GM12878 (cell line): ENCODE results near the gene MED19.
"Not testable (repeated sequence)": the region's sequence is repeated elsewhere in the genome, so short reads cannot be mapped to it uniquely, and the experiment has no call there.

ENCODE experiments used
- CTCF ChIP-seq, 3 experiments: IDR thresholded peaks in 2 of 3; conservative IDR thresholded peaks in 1 of 3; 2 replicates each; pipeline ENCODE4 v1.5.1; 2011; ENCODE audit warnings: low read depth in 3 of 3, low read length in 3 of 3, mild to moderate bottlenecking in 3 of 3, control low read depth in 2 of 3, moderate library complexity in 2 of 3, inconsistent platforms in 1 of 3, mixed read lengths in 1 of 3; ENCODE audit not compliant: control insufficient read depth in 2 of 3, insufficient read depth in 1 of 3; ENCODE audit errors: extremely low read depth in 1 of 3
- EZH2 ChIP-seq: IDR thresholded peaks from 2 replicates; pipeline ENCODE4 v1.6.1; 2012; ENCODE audit warnings: low read depth, mild to moderate bottlenecking, control low read depth, inconsistent platforms, low read length, borderline replicate concordance; ENCODE audit not compliant: control insufficient read depth
- HDGF ChIP-seq: fragments of 450-650 bp; IDR thresholded peaks from 2 replicates; pipeline ENCODE4 v1.6.1; 2016; ENCODE audit warnings: antibody characterized with exemption
- NR2C2 ChIP-seq: IDR thresholded peaks from 2 replicates; pipeline ENCODE4 v1.6.1; 2011; ENCODE audit warnings: borderline replicate concordance, low read depth; ENCODE audit not compliant: control insufficient read depth, insufficient read length
- NRF1 ChIP-seq: conservative IDR thresholded peaks from 2 replicates; pipeline ENCODE4 v1.6.1; 2011; ENCODE audit warnings: mild to moderate bottlenecking, low read depth, low read length, improper control_type of control experiment
- POLR2A ChIP-seq: IDR thresholded peaks from 2 replicates; pipeline ENCODE4 v1.6.1; 2011; ENCODE audit warnings: low read depth, mild to moderate bottlenecking, low read length
- TF ChIP-seq, protein P1 (sequence below): IDR thresholded peaks from 2 replicates; pipeline ENCODE4 v1.6.1; 2011; ENCODE audit warnings: low read depth, low read length, improper control_type of control experiment, borderline replicate concordance
- TF ChIP-seq, protein P2 (sequence below): fragments of 450-650 bp; formaldehyde crosslinking; IDR thresholded peaks from 2 replicates; pipeline ENCODE4 v1.5.0; 2022; ENCODE audit warnings: mild to moderate bottlenecking, missing genetic modification characterization
- TF ChIP-seq, protein P3 (sequence below): fragments of 150-350 bp; IDR thresholded peaks from 2 replicates; pipeline ENCODE4 v1.6.1; 2016; ENCODE audit warnings: low read depth, low read length

GRCh38 chr11:57716726-57717125 is 4.7 kb upstream of the MED19 start:
- TF ChIP-seq POLR2A; CTCF (IDR thresholded peaks at IDR 0.05 in 2 of 3, conservative IDR thresholded peaks at IDR 0.05 in 1 of 3; ENCODE audit: control insufficient read depth in 2 of 3, extremely low read depth in 1 of 3, insufficient read depth in 1 of 3, low read depth in 3 of 3, low read length in 3 of 3); NRF1; HDGF; NR2C2; EZH2: not testable (repeated sequence)
- TF ChIP-seq, protein P1, sequence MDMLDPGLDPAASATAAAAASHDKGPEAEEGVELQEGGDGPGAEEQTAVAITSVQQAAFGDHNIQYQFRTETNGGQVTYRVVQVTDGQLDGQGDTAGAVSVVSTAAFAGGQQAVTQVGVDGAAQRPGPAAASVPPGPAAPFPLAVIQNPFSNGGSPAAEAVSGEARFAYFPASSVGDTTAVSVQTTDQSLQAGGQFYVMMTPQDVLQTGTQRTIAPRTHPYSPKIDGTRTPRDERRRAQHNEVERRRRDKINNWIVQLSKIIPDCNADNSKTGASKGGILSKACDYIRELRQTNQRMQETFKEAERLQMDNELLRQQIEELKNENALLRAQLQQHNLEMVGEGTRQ = not testable (repeated sequence)
- TF ChIP-seq, protein P2, sequence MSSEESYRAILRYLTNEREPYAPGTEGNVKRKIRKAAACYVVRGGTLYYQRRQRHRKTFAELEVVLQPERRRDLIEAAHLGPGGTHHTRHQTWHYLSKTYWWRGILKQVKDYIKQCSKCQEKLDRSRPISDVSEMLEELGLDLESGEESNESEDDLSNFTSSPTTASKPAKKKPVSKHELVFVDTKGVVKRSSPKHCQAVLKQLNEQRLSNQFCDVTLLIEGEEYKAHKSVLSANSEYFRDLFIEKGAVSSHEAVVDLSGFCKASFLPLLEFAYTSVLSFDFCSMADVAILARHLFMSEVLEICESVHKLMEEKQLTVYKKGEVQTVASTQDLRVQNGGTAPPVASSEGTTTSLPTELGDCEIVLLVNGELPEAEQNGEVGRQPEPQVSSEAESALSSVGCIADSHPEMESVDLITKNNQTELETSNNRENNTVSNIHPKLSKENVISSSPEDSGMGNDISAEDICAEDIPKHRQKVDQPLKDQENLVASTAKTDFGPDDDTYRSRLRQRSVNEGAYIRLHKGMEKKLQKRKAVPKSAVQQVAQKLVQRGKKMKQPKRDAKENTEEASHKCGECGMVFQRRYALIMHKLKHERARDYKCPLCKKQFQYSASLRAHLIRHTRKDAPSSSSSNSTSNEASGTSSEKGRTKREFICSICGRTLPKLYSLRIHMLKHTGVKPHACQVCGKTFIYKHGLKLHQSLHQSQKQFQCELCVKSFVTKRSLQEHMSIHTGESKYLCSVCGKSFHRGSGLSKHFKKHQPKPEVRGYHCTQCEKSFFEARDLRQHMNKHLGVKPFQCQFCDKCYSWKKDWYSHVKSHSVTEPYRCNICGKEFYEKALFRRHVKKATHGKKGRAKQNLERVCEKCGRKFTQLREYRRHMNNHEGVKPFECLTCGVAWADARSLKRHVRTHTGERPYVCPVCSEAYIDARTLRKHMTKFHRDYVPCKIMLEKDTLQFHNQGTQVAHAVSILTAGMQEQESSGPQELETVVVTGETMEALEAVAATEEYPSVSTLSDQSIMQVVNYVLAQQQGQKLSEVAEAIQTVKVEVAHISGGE = not testable (repeated sequence)
- TF ChIP-seq, protein P3, sequence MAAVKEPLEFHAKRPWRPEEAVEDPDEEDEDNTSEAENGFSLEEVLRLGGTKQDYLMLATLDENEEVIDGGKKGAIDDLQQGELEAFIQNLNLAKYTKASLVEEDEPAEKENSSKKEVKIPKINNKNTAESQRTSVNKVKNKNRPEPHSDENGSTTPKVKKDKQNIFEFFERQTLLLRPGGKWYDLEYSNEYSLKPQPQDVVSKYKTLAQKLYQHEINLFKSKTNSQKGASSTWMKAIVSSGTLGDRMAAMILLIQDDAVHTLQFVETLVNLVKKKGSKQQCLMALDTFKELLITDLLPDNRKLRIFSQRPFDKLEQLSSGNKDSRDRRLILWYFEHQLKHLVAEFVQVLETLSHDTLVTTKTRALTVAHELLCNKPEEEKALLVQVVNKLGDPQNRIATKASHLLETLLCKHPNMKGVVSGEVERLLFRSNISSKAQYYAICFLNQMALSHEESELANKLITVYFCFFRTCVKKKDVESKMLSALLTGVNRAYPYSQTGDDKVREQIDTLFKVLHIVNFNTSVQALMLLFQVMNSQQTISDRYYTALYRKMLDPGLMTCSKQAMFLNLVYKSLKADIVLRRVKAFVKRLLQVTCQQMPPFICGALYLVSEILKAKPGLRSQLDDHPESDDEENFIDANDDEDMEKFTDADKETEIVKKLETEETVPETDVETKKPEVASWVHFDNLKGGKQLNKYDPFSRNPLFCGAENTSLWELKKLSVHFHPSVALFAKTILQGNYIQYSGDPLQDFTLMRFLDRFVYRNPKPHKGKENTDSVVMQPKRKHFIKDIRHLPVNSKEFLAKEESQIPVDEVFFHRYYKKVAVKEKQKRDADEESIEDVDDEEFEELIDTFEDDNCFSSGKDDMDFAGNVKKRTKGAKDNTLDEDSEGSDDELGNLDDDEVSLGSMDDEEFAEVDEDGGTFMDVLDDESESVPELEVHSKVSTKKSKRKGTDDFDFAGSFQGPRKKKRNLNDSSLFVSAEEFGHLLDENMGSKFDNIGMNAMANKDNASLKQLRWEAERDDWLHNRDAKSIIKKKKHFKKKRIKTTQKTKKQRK = not testable (repeated sequence)
